ENCODE data around the gene ALX3. TPM values are rescaled to one million over a fixed set of nuclear protein-coding genes. Genes with fewer than 3 reads are reported as not detected.
A peak's percentile ranks its signal among the peaks of the same experiment; 100 is the strongest.

Gene ALX3
- total RNA-seq, 2 donors from 2014 or later, result not detected

- peaks cover 4 to 5% of the 10 kb centered on the region in 2 donors for H3K4me1 Mint-ChIP-seq (ENCODE audit: low read depth in 2 of 2)
- H3K27me3 Mint-ChIP-seq, result no peaks in the 10 kb centered on the region
- DNase-seq (ENCODE audit: low spot score) (no peak), ATAC-seq (no peak)
- peaks cover 28% of the 10 kb centered on the region for H3K36me3 Mint-ChIP-seq
- H3K4me3 Mint-ChIP-seq, result no peak overlapping the region
- H3K27ac Mint-ChIP-seq, result no peak overlapping the region
- no peaks in the 10 kb centered on the region for H3K9me3 Mint-ChIP-seq
These were observed 14.8 kb downstream of the ALX3 start for GRCh38 chr1:110055493-110056284.

GRCh38 chr1:110053552-110054428, 16.7 kb downstream of the ALX3 start:
- Mint-ChIP-seq H3K36me3 (peaks cover 29% of the 10 kb centered on the region), H3K27me3 (no peaks in the 10 kb centered on the region)
- peak; percentile 71 for DNase-seq (ENCODE audit: low spot score)

GRCh38 chr1:110051262-110051648, 19.2 kb downstream of the ALX3 start:
- Mint-ChIP-seq H3K4me1 (ENCODE audit: low read depth in 2 of 2) (no peaks in the 10 kb centered on the region), H3K9me3 (no peaks in the 10 kb centered on the region), H3K27me3 (no peaks in the 10 kb centered on the region), H3K4me3 (no peak overlapping the region), H3K36me3 (peaks cover 22% of the 10 kb centered on the region), H3K27ac (no peak overlapping the region)
- no peak for ATAC-seq
- DNase-seq (ENCODE audit: low spot score), result no peak

More at GRCh38 chr1:110053552-110054428, 16.7 kb downstream of the ALX3 start:
- Mint-ChIP-seq H3K27ac (no peak overlapping the region), H3K4me1 (ENCODE audit: low read depth in 2 of 2) (no peaks in the 10 kb centered on the region), H3K9me3 (no peaks in the 10 kb centered on the region), H3K4me3 (no peak overlapping the region)
- ATAC-seq, result peak; percentile 67 to 79

GRCh38 chr1:110050602-110051261, 19.7 kb downstream of the ALX3 start:
- H3K36me3 Mint-ChIP-seq, result peaks cover 20% of the 10 kb centered on the region
- H3K4me3 Mint-ChIP-seq, result no peak overlapping the region
- DNase-seq (ENCODE audit: low spot score) (no peak), ATAC-seq (no peak)
- H3K27ac Mint-ChIP-seq, result no peak overlapping the region
- H3K9me3 Mint-ChIP-seq, result no peaks in the 10 kb centered on the region
- H3K4me1 Mint-ChIP-seq (ENCODE audit: low read depth in 2 of 2), result no peaks in the 10 kb centered on the region
- no peaks in the 10 kb centered on the region for H3K27me3 Mint-ChIP-seq

GRCh38 chr1:110049801-110050601, 20.5 kb downstream of the ALX3 start:
- H3K9me3 Mint-ChIP-seq, result no peaks in the 10 kb centered on the region
- ATAC-seq (no peak), DNase-seq (ENCODE audit: low spot score) (no peak)
- no peak overlapping the region for H3K4me3 Mint-ChIP-seq
- H3K27me3 Mint-ChIP-seq, result no peaks in the 10 kb centered on the region
- no peaks in the 10 kb centered on the region for H3K4me1 Mint-ChIP-seq (ENCODE audit: low read depth in 2 of 2)
- H3K36me3 Mint-ChIP-seq, result peaks cover 25% of the 10 kb centered on the region
- no peak overlapping the region for H3K27ac Mint-ChIP-seq

- Mint-ChIP-seq H3K27ac (no peak overlapping the region), H3K36me3 (peaks cover 27% of the 10 kb centered on the region), H3K4me3 (no peak overlapping the region), H3K9me3 (no peaks in the 10 kb centered on the region), H3K4me1 (ENCODE audit: low read depth in 2 of 2) (no peaks in the 10 kb centered on the region), H3K27me3 (no peaks in the 10 kb centered on the region)
- DNase-seq (ENCODE audit: low spot score), result no peak
- ATAC-seq, result no peak
These were observed 21.4 kb downstream of the ALX3 start for GRCh38 chr1:110048923-110049601.

- no peaks in the 10 kb centered on the region for H3K4me1 Mint-ChIP-seq (ENCODE audit: low read depth in 2 of 2)
- no peaks in the 10 kb centered on the region for H3K9me3 Mint-ChIP-seq
- no peak overlapping the region for H3K4me3 Mint-ChIP-seq
- H3K27me3 Mint-ChIP-seq, result no peaks in the 10 kb centered on the region
- peaks cover 31% of the 10 kb centered on the region for H3K36me3 Mint-ChIP-seq
- no peak overlapping the region for H3K27ac Mint-ChIP-seq
- ATAC-seq (no peak), DNase-seq (ENCODE audit: low spot score) (no peak)
These were observed 22.2 kb downstream of the ALX3 start for GRCh38 chr1:110048240-110048639.

GRCh38 chr1:110047463-110047862, 23.0 kb downstream of the ALX3 start:
- DNase-seq (ENCODE audit: low spot score) (no peak), ATAC-seq (no peak)
- peaks cover 26% of the 10 kb centered on the region for H3K36me3 Mint-ChIP-seq
- no peaks in the 10 kb centered on the region for H3K4me1 Mint-ChIP-seq (ENCODE audit: low read depth in 2 of 2)
- no peaks in the 10 kb centered on the region for H3K27me3 Mint-ChIP-seq
- no peak overlapping the region for H3K4me3 Mint-ChIP-seq
- no peak overlapping the region for H3K27ac Mint-ChIP-seq
- H3K9me3 Mint-ChIP-seq, result no peaks in the 10 kb centered on the region

GRCh38 chr1:110043016-110043415, 27.5 kb downstream of the ALX3 start:
- DNase-seq (ENCODE audit: low spot score) (no peak), ATAC-seq (no peak)
- H3K4me1 Mint-ChIP-seq (ENCODE audit: low read depth in 2 of 2), result no peaks in the 10 kb centered on the region
- peaks cover 12% of the 10 kb centered on the region for H3K36me3 Mint-ChIP-seq
- H3K27ac Mint-ChIP-seq, result no peak overlapping the region
- no peaks in the 10 kb centered on the region for H3K27me3 Mint-ChIP-seq
- no peak overlapping the region for H3K4me3 Mint-ChIP-seq
- H3K9me3 Mint-ChIP-seq, result no peaks in the 10 kb centered on the region

GRCh38 chr1:110040548-110040947, 29.9 kb downstream of the ALX3 start:
- peak in 1 of 2 donors; percentile 49 for ATAC-seq
- Mint-ChIP-seq H3K27ac (no peak overlapping the region), H3K4me1 (ENCODE audit: low read depth in 2 of 2) (peaks cover 3 to 6% of the 10 kb centered on the region in 2 donors), H3K9me3 (no peaks in the 10 kb centered on the region), H3K36me3 (peaks cover 10% of the 10 kb centered on the region), H3K4me3 (no peak overlapping the region), H3K27me3 (no peaks in the 10 kb centered on the region)
- DNase-seq (ENCODE audit: low spot score), result no peak

GRCh38 chr1:110039641-110040040, 30.8 kb downstream of the ALX3 start:
- Mint-ChIP-seq H3K4me1 (ENCODE audit: low read depth in 2 of 2) (peaks cover 8 to 9% of the 10 kb centered on the region in 2 donors), H3K27me3 (no peaks in the 10 kb centered on the region), H3K4me3 (no peak overlapping the region), H3K9me3 (no peaks in the 10 kb centered on the region), H3K36me3 (peaks cover 6% of the 10 kb centered on the region), H3K27ac (no peak overlapping the region)
- DNase-seq (ENCODE audit: low spot score) (no peak), ATAC-seq (no peak)

- Mint-ChIP-seq H3K9me3 (no peaks in the 10 kb centered on the region), H3K4me3 (no peak overlapping the region), H3K36me3 (no peaks in the 10 kb centered on the region), H3K27ac (no peak overlapping the region), H3K4me1 (ENCODE audit: low read depth in 2 of 2) (peaks cover 17 to 19% of the 10 kb centered on the region in 2 donors), H3K27me3 (no peaks in the 10 kb centered on the region)
- ATAC-seq (no peak), DNase-seq (ENCODE audit: low spot score) (no peak)
These were observed 32.2 kb downstream of the ALX3 start for GRCh38 chr1:110038271-110038670.

All from natural killer cell treated with Interleukin-12 subunit alpha and Interleukin-12 subunit beta and Interleukin-15 and Interleukin-18, amount 100 ng/mL, for 72 hours (primary cell).